ENCODE results near the gene HHAT.
"Not testable (repeated sequence)": the region's sequence is repeated elsewhere in the genome, so short reads cannot be mapped to it uniquely, and the experiment has no call there.

The HHAT gene

DNA sequence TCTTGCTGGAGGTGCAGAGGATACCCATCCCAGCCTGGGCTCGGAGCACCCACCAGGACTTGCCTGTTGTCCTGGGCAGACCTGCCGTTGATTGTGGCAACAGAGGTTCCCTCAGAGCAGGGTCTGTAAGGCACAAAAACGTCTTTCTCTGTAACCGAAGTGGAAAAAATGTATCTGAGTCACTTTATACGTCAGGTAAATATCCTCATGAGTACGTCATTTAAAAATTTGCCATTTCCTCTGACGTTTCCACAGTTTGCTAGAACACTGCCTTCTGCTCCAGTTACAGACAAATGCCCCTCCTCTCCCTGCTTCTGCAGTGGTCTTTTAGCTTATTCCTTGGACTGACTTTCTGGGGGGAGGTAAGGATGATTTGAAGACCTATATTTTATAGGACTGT lies 326.8 kb downstream of the HHAT start:
- no peaks in the 10 kb centered on the region for H3K4me1 ChIP-seq (ENCODE audit: control insufficient read depth, insufficient read depth, low read length)
- no peaks in the 10 kb centered on the region for H3K36me3 ChIP-seq (ENCODE audit: control insufficient read depth, insufficient read depth, low read length)
- H3K9ac ChIP-seq (ENCODE audit: low read length): no peak overlapping the region
- H3K9me3 ChIP-seq (ENCODE audit: control insufficient read depth, low read length): no peaks in the 10 kb centered on the region
- no peaks in the 10 kb centered on the region for H3K27me3 ChIP-seq (ENCODE audit: control insufficient read depth, insufficient read depth, low read length)
- H3K4me3 ChIP-seq (ENCODE audit: low read length): no peak overlapping the region

- Histone ChIP-seq H3K4me3 (ENCODE audit: low read length) (no peak overlapping the region), H3K27me3 (ENCODE audit: control insufficient read depth, insufficient read depth, low read length) (no peaks in the 10 kb centered on the region), H3K9me3 (ENCODE audit: control insufficient read depth, low read length) (no peaks in the 10 kb centered on the region), H3K9ac (ENCODE audit: low read length) (no peak overlapping the region), H3K36me3 (ENCODE audit: control insufficient read depth, insufficient read depth, low read length) (no peaks in the 10 kb centered on the region), H3K4me1 (ENCODE audit: control insufficient read depth, insufficient read depth, low read length) (no peaks in the 10 kb centered on the region)
Observed at GRCh38 chr1:210657806-210658205, 329.1 kb downstream of the HHAT start.

DNA sequence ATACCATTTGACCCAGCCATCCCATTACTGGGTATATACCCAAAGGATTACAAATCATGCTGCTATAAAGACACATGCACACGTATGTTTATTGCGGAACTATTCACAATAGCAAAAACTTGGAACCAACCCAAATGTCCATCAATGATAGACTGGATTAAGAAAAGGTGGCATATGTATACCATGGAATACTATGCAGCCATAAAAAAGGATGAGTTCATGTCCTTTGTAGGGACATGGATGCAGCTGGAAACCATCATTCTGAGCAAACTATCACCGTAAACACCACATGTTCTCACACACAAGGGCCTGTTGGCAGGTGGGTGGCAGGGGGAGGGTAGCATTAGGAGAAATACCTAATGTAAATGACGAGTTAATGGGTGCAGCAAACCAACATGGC lies 332.8 kb downstream of the HHAT start:
- H3K36me3 ChIP-seq (ENCODE audit: control insufficient read depth, insufficient read depth, low read length); H3K27me3 ChIP-seq (ENCODE audit: control insufficient read depth, insufficient read depth, low read length); H3K9ac ChIP-seq (ENCODE audit: low read length); H3K9me3 ChIP-seq (ENCODE audit: control insufficient read depth, low read length); H3K4me3 ChIP-seq (ENCODE audit: low read length); H3K4me1 ChIP-seq (ENCODE audit: control insufficient read depth, insufficient read depth, low read length): not testable (repeated sequence)

- H3K4me3 ChIP-seq (ENCODE audit: low read length): no peak overlapping the region
- H3K4me1 ChIP-seq (ENCODE audit: control insufficient read depth, insufficient read depth, low read length): peaks cover 5% of the 10 kb centered on the region
- no peaks in the 10 kb centered on the region for H3K36me3 ChIP-seq (ENCODE audit: control insufficient read depth, insufficient read depth, low read length)
- H3K27me3 ChIP-seq (ENCODE audit: control insufficient read depth, insufficient read depth, low read length): no peaks in the 10 kb centered on the region
- no peaks in the 10 kb centered on the region for H3K9me3 ChIP-seq (ENCODE audit: control insufficient read depth, low read length)
- no peak overlapping the region for H3K9ac ChIP-seq (ENCODE audit: low read length)
Observed at GRCh38 chr1:210662291-210663050, 333.8 kb downstream of the HHAT start.

- Histone ChIP-seq H3K27me3 (ENCODE audit: control insufficient read depth, insufficient read depth, low read length) (no peaks in the 10 kb centered on the region), H3K9me3 (ENCODE audit: control insufficient read depth, low read length) (no peaks in the 10 kb centered on the region), H3K9ac (ENCODE audit: low read length) (no peak overlapping the region), H3K4me3 (ENCODE audit: low read length) (no peak overlapping the region), H3K4me1 (ENCODE audit: control insufficient read depth, insufficient read depth, low read length) (peaks cover 5% of the 10 kb centered on the region), H3K36me3 (ENCODE audit: control insufficient read depth, insufficient read depth, low read length) (no peaks in the 10 kb centered on the region)
Observed at GRCh38 chr1:210663730-210664573, 335.2 kb downstream of the HHAT start.

DNA sequence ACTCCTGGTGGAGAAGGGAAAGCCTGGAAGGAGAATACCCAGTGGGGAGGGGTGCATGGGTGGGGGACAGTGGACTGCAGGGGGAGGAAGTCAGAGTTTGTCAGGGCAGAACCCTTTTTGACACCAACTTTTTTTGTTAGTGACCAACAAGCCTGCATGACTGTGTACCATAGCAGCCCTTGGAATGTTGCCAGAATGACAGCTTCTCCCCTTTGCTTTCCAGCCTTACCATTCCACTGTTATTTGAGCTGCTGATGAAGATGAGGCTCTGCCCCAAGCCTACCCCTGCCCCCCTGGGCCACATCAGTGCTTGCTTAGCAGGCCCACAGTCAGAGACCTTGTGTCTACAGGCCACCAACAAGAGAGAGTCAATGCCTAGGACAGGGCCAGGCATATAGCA lies 341.2 kb downstream of the HHAT start:
- Histone ChIP-seq H3K4me3 (ENCODE audit: low read length) (no peak overlapping the region), H3K27me3 (ENCODE audit: control insufficient read depth, insufficient read depth, low read length) (no peaks in the 10 kb centered on the region), H3K9me3 (ENCODE audit: control insufficient read depth, low read length) (no peaks in the 10 kb centered on the region), H3K9ac (ENCODE audit: low read length) (no peak overlapping the region), H3K36me3 (ENCODE audit: control insufficient read depth, insufficient read depth, low read length) (no peaks in the 10 kb centered on the region), H3K4me1 (ENCODE audit: control insufficient read depth, insufficient read depth, low read length) (no peaks in the 10 kb centered on the region)

DNA sequence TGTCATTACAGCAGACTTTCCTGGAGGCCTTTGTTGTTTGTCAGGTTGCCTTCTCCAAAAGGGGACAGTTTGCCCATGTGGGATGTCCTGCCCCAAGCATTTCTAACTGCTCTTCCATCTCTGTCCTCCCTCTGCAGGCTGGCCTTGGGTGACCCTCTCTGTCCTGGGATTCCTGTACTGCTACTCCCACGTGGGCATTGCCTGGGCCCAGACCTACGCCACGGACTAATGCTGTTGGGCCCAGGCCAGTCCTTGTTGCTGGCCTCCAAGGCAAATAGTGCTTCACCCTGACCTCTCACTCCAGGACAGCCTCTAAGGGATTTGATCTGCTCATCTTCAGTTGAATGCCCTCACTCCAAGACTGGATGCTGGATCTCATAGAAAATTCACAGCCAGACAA lies 345.4 kb downstream of the HHAT start:
- Histone ChIP-seq H3K27me3 (ENCODE audit: control insufficient read depth, insufficient read depth, low read length) (no peaks in the 10 kb centered on the region), H3K4me3 (ENCODE audit: low read length) (no peak overlapping the region), H3K9me3 (ENCODE audit: control insufficient read depth, low read length) (no peaks in the 10 kb centered on the region), H3K36me3 (ENCODE audit: control insufficient read depth, insufficient read depth, low read length) (no peaks in the 10 kb centered on the region), H3K9ac (ENCODE audit: low read length) (no peak overlapping the region), H3K4me1 (ENCODE audit: control insufficient read depth, insufficient read depth, low read length) (no peaks in the 10 kb centered on the region)

- Histone ChIP-seq H3K27me3 (ENCODE audit: control insufficient read depth, insufficient read depth, low read length) (no peaks in the 10 kb centered on the region), H3K4me3 (ENCODE audit: low read length) (no peak overlapping the region), H3K9ac (ENCODE audit: low read length) (no peak overlapping the region), H3K36me3 (ENCODE audit: control insufficient read depth, insufficient read depth, low read length) (no peaks in the 10 kb centered on the region), H3K9me3 (ENCODE audit: control insufficient read depth, low read length) (no peaks in the 10 kb centered on the region), H3K4me1 (ENCODE audit: control insufficient read depth, insufficient read depth, low read length) (no peaks in the 10 kb centered on the region)
Observed at GRCh38 chr1:210676539-210676938, 347.8 kb downstream of the HHAT start.

DNA sequence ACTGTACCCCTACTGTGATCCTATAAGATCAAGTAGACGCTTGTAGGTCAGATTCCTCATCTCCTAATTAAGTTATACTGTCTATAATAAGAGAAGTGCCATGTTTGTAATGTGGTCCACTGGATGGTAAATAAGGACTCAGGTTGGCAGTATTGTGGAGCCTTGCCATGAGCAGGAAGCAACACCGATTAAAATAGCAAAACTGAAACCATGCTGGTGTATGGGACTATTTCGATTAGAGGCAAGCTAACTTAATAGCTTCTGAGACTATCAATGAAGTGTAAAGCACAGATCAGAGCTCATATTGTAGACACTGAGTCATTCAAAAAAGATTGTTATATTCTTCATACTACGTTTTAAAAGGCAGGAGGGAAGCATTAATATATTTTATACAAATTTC lies 348.8 kb downstream of the HHAT start:
- H3K36me3 ChIP-seq (ENCODE audit: control insufficient read depth, insufficient read depth, low read length): no peaks in the 10 kb centered on the region
- no peaks in the 10 kb centered on the region for H3K9me3 ChIP-seq (ENCODE audit: control insufficient read depth, low read length)
- H3K4me1 ChIP-seq (ENCODE audit: control insufficient read depth, insufficient read depth, low read length): no peaks in the 10 kb centered on the region
- H3K4me3 ChIP-seq (ENCODE audit: low read length): no peak overlapping the region
- no peaks in the 10 kb centered on the region for H3K27me3 ChIP-seq (ENCODE audit: control insufficient read depth, insufficient read depth, low read length)
- H3K9ac ChIP-seq (ENCODE audit: low read length): no peak overlapping the region

GRCh38 chr1:210678306-210678705 lies 349.6 kb downstream of the HHAT start:
- H3K4me1 ChIP-seq (ENCODE audit: control insufficient read depth, insufficient read depth, low read length): no peaks in the 10 kb centered on the region
- no peaks in the 10 kb centered on the region for H3K27me3 ChIP-seq (ENCODE audit: control insufficient read depth, insufficient read depth, low read length)
- no peak overlapping the region for H3K4me3 ChIP-seq (ENCODE audit: low read length)
- H3K9me3 ChIP-seq (ENCODE audit: control insufficient read depth, low read length): no peaks in the 10 kb centered on the region
- no peaks in the 10 kb centered on the region for H3K36me3 ChIP-seq (ENCODE audit: control insufficient read depth, insufficient read depth, low read length)
- H3K9ac ChIP-seq (ENCODE audit: low read length): no peak overlapping the region

DNA sequence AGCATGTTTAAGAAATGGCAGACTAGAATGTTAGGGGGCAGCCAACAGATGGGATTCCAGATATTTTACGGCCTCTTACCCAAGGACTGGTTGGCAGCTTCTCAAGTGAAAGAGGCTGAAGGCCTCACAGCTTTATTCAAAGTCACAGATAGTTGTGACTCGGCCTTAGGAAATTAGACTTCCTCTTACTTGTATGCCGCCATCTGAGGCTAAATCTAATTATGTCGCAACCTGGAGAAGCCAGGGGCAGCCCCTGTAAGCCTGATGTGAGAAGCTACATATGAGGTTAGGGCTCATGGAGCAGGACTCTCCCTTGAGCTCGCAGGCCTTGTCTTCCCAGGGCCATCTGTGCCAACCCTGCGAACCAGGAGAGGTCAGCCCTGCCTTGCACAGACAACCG lies 352.5 kb downstream of the HHAT start:
- no peaks in the 10 kb centered on the region for H3K9me3 ChIP-seq (ENCODE audit: control insufficient read depth, low read length)
- no peaks in the 10 kb centered on the region for H3K4me1 ChIP-seq (ENCODE audit: control insufficient read depth, insufficient read depth, low read length)
- H3K36me3 ChIP-seq (ENCODE audit: control insufficient read depth, insufficient read depth, low read length): no peaks in the 10 kb centered on the region
- no peaks in the 10 kb centered on the region for H3K27me3 ChIP-seq (ENCODE audit: control insufficient read depth, insufficient read depth, low read length)
- H3K9ac ChIP-seq (ENCODE audit: low read length): no peak overlapping the region
- no peak overlapping the region for H3K4me3 ChIP-seq (ENCODE audit: low read length)

DNA sequence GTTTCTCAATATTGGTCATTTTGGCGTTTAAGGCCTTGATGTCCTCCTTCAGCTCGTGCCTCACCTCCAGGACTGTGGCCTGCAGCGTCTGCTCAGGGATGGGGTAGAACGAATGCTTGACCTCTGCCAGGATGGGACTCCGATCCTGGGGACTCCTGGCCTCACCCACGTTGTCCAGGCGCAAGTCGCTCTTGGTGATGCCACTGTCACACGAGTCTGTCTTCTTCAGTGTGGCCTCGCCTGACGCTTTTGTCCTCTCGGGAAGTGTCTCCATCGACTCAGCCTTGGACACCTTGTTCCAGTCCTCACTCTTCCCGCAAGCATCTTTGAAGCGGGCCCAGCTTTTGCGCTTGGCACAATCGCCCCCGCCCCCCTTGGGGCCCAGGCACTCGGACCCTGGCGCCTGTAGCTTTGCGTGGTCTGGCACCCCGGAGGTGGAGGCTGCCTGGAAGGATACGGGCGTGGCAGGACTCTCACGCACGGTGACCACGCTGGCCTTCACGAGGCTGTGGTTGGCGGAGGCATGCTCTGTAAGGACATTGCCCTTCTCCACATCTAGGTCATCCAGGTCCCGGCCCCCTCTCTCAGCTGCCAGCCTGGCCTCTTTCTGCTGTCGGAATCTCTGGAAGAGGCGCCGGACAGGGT lies 354.8 kb downstream of the HHAT start:
- Histone ChIP-seq H3K27me3 (ENCODE audit: control insufficient read depth, insufficient read depth, low read length) (no peaks in the 10 kb centered on the region), H3K36me3 (ENCODE audit: control insufficient read depth, insufficient read depth, low read length) (no peaks in the 10 kb centered on the region), H3K9ac (ENCODE audit: low read length) (no peak overlapping the region), H3K4me3 (ENCODE audit: low read length) (no peak overlapping the region), H3K4me1 (ENCODE audit: control insufficient read depth, insufficient read depth, low read length) (no peaks in the 10 kb centered on the region), H3K9me3 (ENCODE audit: control insufficient read depth, low read length) (no peaks in the 10 kb centered on the region)

All from mucosa of stomach (tissue), 1 donor.